Natural killer cell (primary cell): ENCODE results near the gene ZNF678. TPM values are rescaled to one million over a fixed set of nuclear protein-coding genes. Genes with fewer than 3 reads are reported as not detected.

ENCODE experiments used
- ATAC-seq, 3 donors: fragments of 150-1000 bp in 2 of 3; fragments of 200-7000 bp in 1 of 3; cut with Tn5 transposase; 1 replicate in 1 of 3; 2 replicates in 2 of 3; pipeline ENCODE4 v1.10.0; 2021; ENCODE audit warnings: mild to moderate bottlenecking in 2 of 3, moderate library complexity in 2 of 3
- DNase-seq, 2 donors: peaks; one replicate each; pipeline versions ENCODE4 v3.0.0 to v3.0.0-alpha.2; 2013 to 2021; ENCODE audit warnings: mixed read lengths in 1 of 2
- H3K27ac ChIP-seq: one replicate; pipeline ENCODE4 v1.5.1; 2013; ENCODE audit warnings: mild to moderate bottlenecking, low read length
- H3K27me3 ChIP-seq: one replicate; pipeline ENCODE4 v1.6.1; 2013; ENCODE audit warnings: low read length; ENCODE audit not compliant: control insufficient read depth, insufficient read depth
- H3K36me3 ChIP-seq: one replicate; pipeline ENCODE4 v1.6.1; 2013; ENCODE audit warnings: low read length; ENCODE audit not compliant: control insufficient read depth, insufficient read depth
- H3K4me1 ChIP-seq: one replicate; pipeline ENCODE4 v1.6.1; 2013; ENCODE audit warnings: low read length; ENCODE audit not compliant: control insufficient read depth, insufficient read depth
- H3K4me3 ChIP-seq: one replicate; pipeline ENCODE4 v1.5.1; 2013; ENCODE audit warnings: low read length
- H3K9me3 ChIP-seq: one replicate; pipeline ENCODE4 v1.6.1; 2013; ENCODE audit warnings: low read length; ENCODE audit not compliant: control insufficient read depth, insufficient read depth
- H3K27ac Mint-ChIP-seq, 2 donors: one replicate each; pipeline ENCODE4 v1.8.0; 2022; ENCODE audit warnings: mild to moderate bottlenecking in 2 of 2, mixed read lengths in 2 of 2, moderate library complexity in 1 of 2
- H3K27me3 Mint-ChIP-seq, 2 donors: one replicate each; pipeline ENCODE4 v1.8.0; 2022; ENCODE audit warnings: low read depth in 2 of 2, mixed read lengths in 2 of 2
- H3K36me3 Mint-ChIP-seq: one replicate; pipeline ENCODE4 v1.8.0; 2022; ENCODE audit warnings: mixed read lengths
- H3K4me1 Mint-ChIP-seq, 2 donors: one replicate each; pipeline ENCODE4 v1.8.0; 2022; ENCODE audit warnings: mixed read lengths in 2 of 2
- H3K4me3 Mint-ChIP-seq: one replicate; pipeline ENCODE4 v1.8.0; 2022; ENCODE audit warnings: mild to moderate bottlenecking, moderate library complexity, mixed read lengths
- H3K9me3 Mint-ChIP-seq, 2 donors: one replicate each; pipeline ENCODE4 v1.8.0; 2022; ENCODE audit warnings: mixed read lengths in 2 of 2
- WGBS: methylation state at CpG from one replicate; pipeline ENCODE4 v1.1.7; 2013; ENCODE audit warnings: missing lambda C conversion rate; ENCODE audit not compliant: insufficient coverage; 5-methylcytosine and 5-hydroxymethylcytosine counted together
- intact Hi-C: fragments of 100-400 bp; cut with micrococcal nuclease; formaldehyde crosslinking; loops from one replicate; pipeline ENCODE4 v1.14.2; 2022
- total RNA-seq, 4 donors: library from RNA; stranded (reverse); fragments of 120-200 nt in 1 of 4; gene quantifications; one replicate each; pipeline versions ENCODE4 v1.2.3 to v1.2.4, GENCODE V29; 2013 to 2022
- TF ChIP-seq, protein P1 (sequence below): fragments of 200-600 bp; IDR thresholded peaks from one replicate; pipeline ENCODE4 v1.8.0; 2022; ENCODE audit warnings: antibody characterized with exemption

Gene ZNF678
- total RNA-seq, 3 donors from 2014 or later (not counting 1 experiment from before 2014, with no cell fraction given): 9.7 to 14.0 (median 10.7) TPM

- H3K9me3 Mint-ChIP-seq: peaks cover 20 to 33% of the 10 kb centered on the region in 2 donors
- TF ChIP-seq, protein P1, sequence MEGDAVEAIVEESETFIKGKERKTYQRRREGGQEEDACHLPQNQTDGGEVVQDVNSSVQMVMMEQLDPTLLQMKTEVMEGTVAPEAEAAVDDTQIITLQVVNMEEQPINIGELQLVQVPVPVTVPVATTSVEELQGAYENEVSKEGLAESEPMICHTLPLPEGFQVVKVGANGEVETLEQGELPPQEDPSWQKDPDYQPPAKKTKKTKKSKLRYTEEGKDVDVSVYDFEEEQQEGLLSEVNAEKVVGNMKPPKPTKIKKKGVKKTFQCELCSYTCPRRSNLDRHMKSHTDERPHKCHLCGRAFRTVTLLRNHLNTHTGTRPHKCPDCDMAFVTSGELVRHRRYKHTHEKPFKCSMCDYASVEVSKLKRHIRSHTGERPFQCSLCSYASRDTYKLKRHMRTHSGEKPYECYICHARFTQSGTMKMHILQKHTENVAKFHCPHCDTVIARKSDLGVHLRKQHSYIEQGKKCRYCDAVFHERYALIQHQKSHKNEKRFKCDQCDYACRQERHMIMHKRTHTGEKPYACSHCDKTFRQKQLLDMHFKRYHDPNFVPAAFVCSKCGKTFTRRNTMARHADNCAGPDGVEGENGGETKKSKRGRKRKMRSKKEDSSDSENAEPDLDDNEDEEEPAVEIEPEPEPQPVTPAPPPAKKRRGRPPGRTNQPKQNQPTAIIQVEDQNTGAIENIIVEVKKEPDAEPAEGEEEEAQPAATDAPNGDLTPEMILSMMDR: no peak
These were observed 155.6 kb downstream of the ZNF678 start for GRCh38 chr1:227718932-227719331.

GRCh38 chr1:227723474-227723873 is 160.1 kb downstream of the ZNF678 start:
- peaks cover 14 to 19% of the 10 kb centered on the region in 2 donors for H3K9me3 Mint-ChIP-seq

More at GRCh38 chr1:227718932-227719331, 155.6 kb downstream of the ZNF678 start:
- H3K4me1 Mint-ChIP-seq: no peaks in the 10 kb centered on the region
- Histone ChIP-seq H3K4me1 (no peaks in the 10 kb centered on the region), H3K27ac (no peak overlapping the region), H3K4me3 (no peak overlapping the region), H3K36me3 (no peaks in the 10 kb centered on the region), H3K9me3 (peaks cover 39% of the 10 kb centered on the region), H3K27me3 (no peaks in the 10 kb centered on the region)
- H3K4me3 Mint-ChIP-seq: no peak overlapping the region
- H3K27ac Mint-ChIP-seq: no peak overlapping the region
- DNase-seq: no peak
- ATAC-seq: no peak
- H3K27me3 Mint-ChIP-seq: peaks cover 7 to 15% of the 10 kb centered on the region in 2 donors
- WGBS: 88% methylated on average over 2 of the region's 2 CpGs
- intact Hi-C loops: no loop called here
- peaks cover 58% of the 10 kb centered on the region for H3K36me3 Mint-ChIP-seq

DNA sequence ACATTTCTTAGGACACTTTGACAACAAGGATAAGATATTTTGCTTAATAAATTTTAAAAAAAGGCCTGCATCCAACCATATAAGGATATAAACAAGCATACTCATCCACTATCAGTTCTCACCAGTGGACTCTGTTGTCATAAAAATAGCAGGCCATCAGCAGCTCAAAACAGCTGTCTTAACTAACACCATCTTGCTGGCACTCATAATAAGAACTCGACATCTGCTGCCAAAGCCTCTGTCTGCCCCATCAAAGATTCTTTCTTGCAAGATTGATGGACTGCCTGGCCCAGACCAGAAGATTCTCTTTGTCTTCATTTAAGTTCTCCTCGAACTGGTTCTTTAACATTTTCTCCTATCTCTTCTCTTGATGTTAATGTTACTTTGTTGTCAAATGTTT is 161.7 kb downstream of the ZNF678 start:
- peaks cover 31% of the 10 kb centered on the region for H3K36me3 Mint-ChIP-seq
- no peak overlapping the region for H3K27ac ChIP-seq
- no peak overlapping the region for H3K4me3 ChIP-seq
- H3K36me3 ChIP-seq: no peaks in the 10 kb centered on the region
- DNase-seq (no peak), ATAC-seq (no peak)
- peaks cover 14 to 18% of the 10 kb centered on the region in 2 donors for H3K27me3 Mint-ChIP-seq
- H3K4me1 ChIP-seq: peaks cover 21% of the 10 kb centered on the region
- H3K9me3 Mint-ChIP-seq: peaks cover 9 to 12% of the 10 kb centered on the region in 2 donors
- 71% methylated on average over 2 of the region's 2 CpGs for WGBS
- no peaks in the 10 kb centered on the region for H3K27me3 ChIP-seq
- peaks cover 27% of the 10 kb centered on the region for H3K9me3 ChIP-seq
- intact Hi-C loops: no loop called here
- no peak overlapping the region for H3K4me3 Mint-ChIP-seq
- TF ChIP-seq, protein P1: no peak
- H3K27ac Mint-ChIP-seq: no peak overlapping the region
- peaks cover 5 to 17% of the 10 kb centered on the region in 2 donors for H3K4me1 Mint-ChIP-seq

More at GRCh38 chr1:227723474-227723873, 160.1 kb downstream of the ZNF678 start:
- H3K27ac ChIP-seq: no peak overlapping the region
- peaks cover 5 to 7% of the 10 kb centered on the region in 2 donors for H3K4me1 Mint-ChIP-seq
- ATAC-seq (no peak), DNase-seq (no peak)
- no peak overlapping the region for H3K4me3 ChIP-seq
- peaks cover 47% of the 10 kb centered on the region for H3K36me3 Mint-ChIP-seq
- peaks cover 37% of the 10 kb centered on the region for H3K9me3 ChIP-seq
- WGBS: 100% methylated on average over 1 of the region's 1 CpG
- intact Hi-C loops: no loop called here
- H3K4me3 Mint-ChIP-seq: no peak overlapping the region
- H3K27ac Mint-ChIP-seq: no peak overlapping the region
- TF ChIP-seq, protein P1: no peak
- no peaks in the 10 kb centered on the region for H3K27me3 ChIP-seq
- H3K36me3 ChIP-seq: no peaks in the 10 kb centered on the region
- H3K4me1 ChIP-seq: peaks cover 10% of the 10 kb centered on the region
- peaks cover 14 to 20% of the 10 kb centered on the region in 2 donors for H3K27me3 Mint-ChIP-seq

GRCh38 chr1:227726318-227726717 is 163.0 kb downstream of the ZNF678 start:
- H3K9me3 ChIP-seq: peaks cover 14% of the 10 kb centered on the region
- H3K27ac Mint-ChIP-seq: no peak overlapping the region
- H3K36me3 Mint-ChIP-seq: peaks cover 19% of the 10 kb centered on the region
- H3K36me3 ChIP-seq: no peaks in the 10 kb centered on the region
- 89% methylated on average over 3 of the region's 3 CpGs for WGBS
- no peak overlapping the region for H3K4me3 Mint-ChIP-seq
- H3K9me3 Mint-ChIP-seq: peaks cover 6% of the 10 kb centered on the region in 2 donors
- H3K27ac ChIP-seq: no peak overlapping the region
- H3K27me3 Mint-ChIP-seq: peaks cover 14 to 18% of the 10 kb centered on the region in 2 donors
- H3K4me1 Mint-ChIP-seq: peaks cover 5 to 17% of the 10 kb centered on the region in 2 donors
- H3K4me3 ChIP-seq: no peak overlapping the region
- intact Hi-C loops: no loop called here
- H3K4me1 ChIP-seq: peaks cover 21% of the 10 kb centered on the region
- ATAC-seq (no peak), DNase-seq (no peak)
- TF ChIP-seq, protein P1: no peak
- no peaks in the 10 kb centered on the region for H3K27me3 ChIP-seq
